IMR-90 (cell line): ENCODE measurements around the gene ATOH8.

ENCODE experiments used
- BHLHE40 ChIP-seq: fragments of 150-350 bp; IDR thresholded peaks from 2 replicates; pipeline ENCODE4 v1.6.1; 2016; ENCODE audit warnings: mild to moderate bottlenecking, low read depth, low read length
- CTCF ChIP-seq: conservative IDR thresholded peaks from 2 replicates; pipeline ENCODE4 v1.5.1; 2012; ENCODE audit warnings: mild to moderate bottlenecking, low read depth, low read length, improper control_type of control experiment
- MAZ ChIP-seq: IDR thresholded peaks from 2 replicates; pipeline ENCODE4 v1.6.1; 2012; ENCODE audit warnings: low read depth, mild to moderate bottlenecking, low read length, improper control_type of control experiment, moderate library complexity, borderline replicate concordance
- MXI1 ChIP-seq: IDR thresholded peaks from 2 replicates; pipeline ENCODE4 v1.6.1; 2012; ENCODE audit warnings: low read depth, mild to moderate bottlenecking, low read length, moderate library complexity, borderline replicate concordance
- NFE2L2 ChIP-seq: fragments of 150-350 bp; IDR thresholded peaks from 2 replicates; pipeline ENCODE4 v1.6.1; 2016; ENCODE audit warnings: low read depth, mild to moderate bottlenecking, low read length
- POLR2A ChIP-seq: IDR thresholded peaks from 2 replicates; pipeline ENCODE4 v1.6.1; 2012; ENCODE audit warnings: mild to moderate bottlenecking, low read depth, low read length
- RAD21 ChIP-seq: IDR thresholded peaks from 2 replicates; pipeline ENCODE4 v1.6.1; 2012; ENCODE audit warnings: low read length, improper control_type of control experiment
- RCOR1 ChIP-seq: IDR thresholded peaks from 2 replicates; pipeline ENCODE4 v1.6.1; 2012; ENCODE audit warnings: mild to moderate bottlenecking, low read length, improper control_type of control experiment; ENCODE audit not compliant: insufficient replicate concordance
- SMC3 ChIP-seq: fragments of 150-350 bp; IDR thresholded peaks from 2 replicates; pipeline ENCODE4 v1.6.1; 2016; ENCODE audit warnings: low read depth, mild to moderate bottlenecking, antibody characterized with exemption, low read length, moderate library complexity
- USF2 ChIP-seq: fragments of 150-350 bp; IDR thresholded peaks from 2 replicates; pipeline ENCODE4 v1.6.1; 2017; ENCODE audit warnings: mild to moderate bottlenecking, antibody characterized with exemption, low read length, low read depth

- TF ChIP-seq CTCF (no peak), SMC3 (no peak), RAD21 (no peak), POLR2A (no peak), RCOR1 (no peak), MAZ (no peak), BHLHE40 (no peak), NFE2L2 (no peak), USF2 (no peak), MXI1 (no peak)
Observed at GRCh38 chr2:85758361-85759256, 4.8 kb downstream of the ATOH8 start.
